Caco-2 (cell line): ENCODE data around the gene PTGIS. TPM values are rescaled to one million over a fixed set of nuclear protein-coding genes. Genes with fewer than 3 reads are reported as not detected.

Experiments
- BruUV-seq: library from RNA; stranded (reverse); fragments of 400-500 nt; replicated peaks from 2 replicates; lab custom pipeline; 2021; lab: Mats Ljungman, UMichigan
- CTCF ChIA-PET: fragments of 300-600 bp; sonication (Branson Sonifier 250); formaldehyde crosslinking; loops from one replicate; lab custom pipeline; 2022; ENCODE audit warnings: antibody characterized with exemption; lab: Charles Lee
- POLR2A ChIA-PET: fragments of 300-600 bp; sonication (Branson Sonifier 250); formaldehyde crosslinking; loops from one replicate; lab custom pipeline; 2022; ENCODE audit warnings: antibody characterized with exemption; lab: Charles Lee
- DNase-seq, 2 experiments: peaks; one replicate each; pipeline versions ENCODE4 v3.0.0 to v3.0.0-alpha.2; 2020 to 2022
- H3K27me3 ChIP-seq: replicated peaks from 2 replicates; pipeline ENCODE4 v1.6.0; 2011; ENCODE audit warnings: low read length; ENCODE audit not compliant: control insufficient read depth, insufficient read depth
- H3K36me3 ChIP-seq: 2 replicates; pipeline ENCODE4 v1.5.1; 2011; ENCODE audit warnings: low read length; ENCODE audit not compliant: control insufficient read depth, insufficient read depth
- H3K4me1 ChIP-seq: fragments of 250-450 bp; sonication (Bioruptor Pico); 2 replicates; pipeline ENCODE4 v1.5.1; 2020; ENCODE audit warnings: mild to moderate bottlenecking
- H3K4me3 ChIP-seq: 2 replicates; pipeline ENCODE4 v1.5.1; 2011; ENCODE audit warnings: low read depth, mild to moderate bottlenecking, control low read depth, low read length
- H3K9me3 ChIP-seq: fragments of 250-450 bp; sonication (Bioruptor Pico); 2 replicates; pipeline ENCODE4 v1.5.1; 2020; ENCODE audit warnings: mild to moderate bottlenecking, moderate library complexity
- H3K27ac Mint-ChIP-seq: one replicate; pipeline ENCODE4 v1.8.0; 2022; ENCODE audit warnings: mixed read lengths; ENCODE audit not compliant: unreplicated experiment
- H3K27me3 Mint-ChIP-seq: one replicate; pipeline ENCODE4 v1.8.0; 2022; ENCODE audit warnings: mixed read lengths; ENCODE audit not compliant: insufficient read depth, unreplicated experiment
- H3K36me3 Mint-ChIP-seq: one replicate; pipeline ENCODE4 v1.8.0; 2022; ENCODE audit warnings: mild to moderate bottlenecking, mixed read lengths; ENCODE audit not compliant: insufficient read depth, unreplicated experiment
- H3K4me1 Mint-ChIP-seq: one replicate; pipeline ENCODE4 v1.8.0; 2022; ENCODE audit warnings: low read depth, mixed read lengths; ENCODE audit not compliant: unreplicated experiment
- H3K4me3 Mint-ChIP-seq: one replicate; pipeline ENCODE4 v1.8.0; 2022; ENCODE audit warnings: mild to moderate bottlenecking, moderate library complexity, mixed read lengths; ENCODE audit not compliant: unreplicated experiment
- H3K9me3 Mint-ChIP-seq: one replicate; pipeline ENCODE4 v1.8.0; 2022; ENCODE audit warnings: mixed read lengths; ENCODE audit not compliant: unreplicated experiment
- CTCF ChIP-seq, 2 experiments: fragments of 200-600 bp in 1 of 2; IDR thresholded peaks; 1 replicate in 1 of 2; 2 replicates in 1 of 2; pipeline versions ENCODE4 v1.5.1 to v1.8.0; 2011 to 2022; ENCODE audit warnings: antibody characterized with exemption in 1 of 2, control low read depth in 1 of 2, inconsistent platforms in 1 of 2, low read depth in 1 of 2, low read length in 1 of 2, mild to moderate bottlenecking in 1 of 2, moderate library complexity in 1 of 2; ENCODE audit not compliant: insufficient read depth in 1 of 2, severe bottlenecking in 1 of 2, unreplicated experiment in 1 of 2
- intact Hi-C: fragments of 100-400 bp; cut with micrococcal nuclease; formaldehyde crosslinking; loops from one replicate; pipeline ENCODE4 v1.10.0; 2022; ENCODE audit not compliant: unreplicated experiment
- total RNA-seq: library from RNA; stranded (reverse); gene quantifications from 2 replicates; pipeline ENCODE4 v1.2.3, GENCODE V29; 2022

The PTGIS gene
- total RNA-seq, 1 experiment from 2014 or later = 2.7 TPM

- H3K4me3 ChIP-seq = no peak overlapping the region
Observed at GRCh38 chr20:49583669-49584417, 15.9 kb upstream of the PTGIS start.

GRCh38 chr20:49583343-49583668 is 15.4 kb upstream of the PTGIS start:
- CTCF ChIA-PET = interaction anchor here (0.5 to 4.9 kb wide), 18 partner anchors 11 to 349 kb away, joined by 3 to 57 read pairs (median 7); partner anchors contain the start of gene B4GALT5
- no peak for TF ChIP-seq CTCF (IDR thresholded peaks at IDR 0.05; ENCODE audit: insufficient read depth in 1 of 2, low read depth in 1 of 2, low read length in 1 of 2, severe bottlenecking in 1 of 2, unreplicated experiment in 1 of 2)
- Histone ChIP-seq H3K27me3 (no peaks in the 10 kb centered on the region), H3K9me3 (peaks cover 8% of the 10 kb centered on the region), H3K4me1 (peaks cover 51% of the 10 kb centered on the region), H3K36me3 (no peaks in the 10 kb centered on the region), H3K4me3 (no peak overlapping the region)
- POLR2A ChIA-PET = interaction anchor here (0.6 to 1.9 kb wide), 7 partner anchors 11 to 532 kb away, joined by 3 to 17 read pairs (median 9); no protein-coding TSS in a partner anchor
- peak overlapping the region; percentile 66 for H3K4me3 Mint-ChIP-seq
- intact Hi-C loops = loop anchor here (1.0 kb wide), 5 partner anchors 12 to 42 kb away; no protein-coding TSS in a partner anchor
- BruUV-seq = no TSS peak
- H3K27me3 Mint-ChIP-seq = no peaks in the 10 kb centered on the region
- H3K27ac Mint-ChIP-seq = peak overlapping the region; percentile 93
- H3K36me3 Mint-ChIP-seq = peaks cover 12% of the 10 kb centered on the region
- H3K9me3 Mint-ChIP-seq = peaks cover 17% of the 10 kb centered on the region
- H3K4me1 Mint-ChIP-seq = peaks cover 29% of the 10 kb centered on the region
- DNase-seq = no peak

More at GRCh38 chr20:49583669-49584417, 15.9 kb upstream of the PTGIS start:
- POLR2A ChIA-PET = interaction anchor here (0.5 to 1.9 kb wide), 15 partner anchors 11 to 583 kb away, joined by 3 to 26 read pairs (median 4); no protein-coding TSS in a partner anchor
- Histone ChIP-seq H3K9me3 (peaks cover 8% of the 10 kb centered on the region), H3K27me3 (no peaks in the 10 kb centered on the region), H3K4me1 (peaks cover 51% of the 10 kb centered on the region), H3K36me3 (no peaks in the 10 kb centered on the region)
- H3K9me3 Mint-ChIP-seq = peaks cover 17% of the 10 kb centered on the region
- H3K27ac Mint-ChIP-seq = peak overlapping the region; percentile 93
- CTCF ChIA-PET = interaction anchor here (0.5 to 4.9 kb wide), 18 partner anchors 10 to 348 kb away, joined by 3 to 57 read pairs (median 7); partner anchors contain the start of gene B4GALT5
- no peaks in the 10 kb centered on the region for H3K27me3 Mint-ChIP-seq
- peak; percentile 42 to 77 for TF ChIP-seq CTCF (IDR thresholded peaks at IDR 0.05; ENCODE audit: insufficient read depth in 1 of 2, low read depth in 1 of 2, low read length in 1 of 2, severe bottlenecking in 1 of 2, unreplicated experiment in 1 of 2)
- peak overlapping the region; percentile 66 for H3K4me3 Mint-ChIP-seq
- H3K36me3 Mint-ChIP-seq = peaks cover 12% of the 10 kb centered on the region
- intact Hi-C loops = loop anchor here (1.0 kb wide), 5 partner anchors 13 to 43 kb away; no protein-coding TSS in a partner anchor
- BruUV-seq = TSS peak; percentile 93
- peak; percentile 97 to 99 for DNase-seq
- peaks cover 29% of the 10 kb centered on the region for H3K4me1 Mint-ChIP-seq
